ENCODE data around the gene CHMP4B. TPM values are rescaled to one million over a fixed set of nuclear protein-coding genes. Genes with fewer than 3 reads are reported as not detected.

CHMP4B gene
- total RNA-seq, 4 donors from 2014 or later = 92.9 to 113 (median 105) TPM

- DNase-seq (ENCODE audit: low spot score in 2 of 2) = no peak
- H3K4me3 ChIP-seq (ENCODE audit: low read depth, poor library complexity, severe bottlenecking) = no peak overlapping the region
- intact Hi-C loops (cut with DNase I; ENCODE audit: low total_unique reads) = no loop called here
- WGBS, 2 donors = 87 to 92% methylated on average over 4 of the region's 4 CpGs
- TF ChIP-seq POLR2A (IDR thresholded peaks at IDR 0.05) (no peak), CTCF (IDR thresholded peaks at IDR 0.05) (no peak)
Measured at GRCh38 chr20:33858666-33859065, 47.5 kb downstream of the CHMP4B start.

GRCh38 chr20:33859157-33859695 is 48.1 kb downstream of the CHMP4B start:
- no peak for DNase-seq (ENCODE audit: low spot score in 2 of 2)
- TF ChIP-seq CTCF (IDR thresholded peaks at IDR 0.05) (no peak), POLR2A (IDR thresholded peaks at IDR 0.05) (no peak)
- 68% methylated on average over 12 of the region's 12 CpGs for WGBS, 2 donors
- no peak overlapping the region for H3K4me3 ChIP-seq (ENCODE audit: low read depth, poor library complexity, severe bottlenecking)
- intact Hi-C loops (cut with DNase I; ENCODE audit: low total_unique reads) = no loop called here

GRCh38 chr20:33859751-33860150 is 48.6 kb downstream of the CHMP4B start:
- intact Hi-C loops (cut with DNase I; ENCODE audit: low total_unique reads) = no loop called here
- 90 to 91% methylated on average over 3 of the region's 3 CpGs for WGBS, 2 donors
- TF ChIP-seq CTCF (IDR thresholded peaks at IDR 0.05) (no peak), POLR2A (IDR thresholded peaks at IDR 0.05) (no peak)
- H3K4me3 ChIP-seq (ENCODE audit: low read depth, poor library complexity, severe bottlenecking) = no peak overlapping the region
- DNase-seq (ENCODE audit: low spot score in 2 of 2) = no peak

GRCh38 chr20:33861458-33861857 is 50.3 kb downstream of the CHMP4B start:
- TF ChIP-seq POLR2A (IDR thresholded peaks at IDR 0.05) (no peak), CTCF (IDR thresholded peaks at IDR 0.05) (no peak)
- no peak overlapping the region for H3K4me3 ChIP-seq (ENCODE audit: low read depth, poor library complexity, severe bottlenecking)
- DNase-seq (ENCODE audit: low spot score in 2 of 2) = no peak
- intact Hi-C loops (cut with DNase I; ENCODE audit: low total_unique reads) = no loop called here
- 82 to 93% methylated on average over 9 of the region's 9 CpGs for WGBS, 2 donors

GRCh38 chr20:33862709-33863403 is 51.7 kb downstream of the CHMP4B start:
- TF ChIP-seq POLR2A (IDR thresholded peaks at IDR 0.05) (no peak), CTCF (IDR thresholded peaks at IDR 0.05) (no peak)
- 28 to 32% methylated on average over 17 to 32 of the region's 32 CpGs for WGBS, 2 donors
- peak in 1 of 2 donors; percentile 86 for DNase-seq (ENCODE audit: low spot score in 2 of 2)
- H3K4me3 ChIP-seq (ENCODE audit: low read depth, poor library complexity, severe bottlenecking) = no peak overlapping the region
- intact Hi-C loops (cut with DNase I; ENCODE audit: low total_unique reads) = no loop called here
